WTC11 (cell line): ENCODE measurements around the gene AGO4. TPM values are rescaled to one million over a fixed set of nuclear protein-coding genes. Genes with fewer than 3 reads are reported as not detected.

ENCODE experiments used
- ATAC-seq: fragments of 200-7000 bp; cut with Tn5 transposase; 2 replicates; pipeline ENCODE4 v1.10.0; 2021; ENCODE audit warnings: mild to moderate bottlenecking, moderate library complexity
- CTCF ChIA-PET: fragments of 300-600 bp; sonication (Branson Sonifier 250); formaldehyde crosslinking; loops from one replicate; lab custom pipeline; 2021; ENCODE audit warnings: antibody characterized with exemption; lab: Charles Lee
- POLR2A ChIA-PET: fragments of 350-600 bp; sonication (Branson Sonifier 250); formaldehyde crosslinking; loops from one replicate; lab custom pipeline; 2021; ENCODE audit warnings: antibody characterized with exemption; lab: Charles Lee
- DNase-seq: peaks from one replicate; pipeline ENCODE4 v3.0.0; 2021; ENCODE audit warnings: low spot score
- H3K27ac Mint-ChIP-seq: 2 replicates; pipeline ENCODE4 v1.8.0; 2021; ENCODE audit warnings: mixed read lengths
- H3K27me3 Mint-ChIP-seq: 2 replicates; pipeline ENCODE4 v1.8.0; 2021; ENCODE audit warnings: low read depth, mild to moderate bottlenecking, moderate library complexity, mixed read lengths
- H3K36me3 Mint-ChIP-seq: 2 replicates; pipeline ENCODE4 v1.8.0; 2021; ENCODE audit warnings: mixed read lengths
- H3K4me1 Mint-ChIP-seq: 2 replicates; pipeline ENCODE4 v1.8.0; 2022; ENCODE audit warnings: mixed read lengths
- H3K4me3 Mint-ChIP-seq: 2 replicates; pipeline ENCODE4 v1.8.0; 2021; ENCODE audit warnings: mild to moderate bottlenecking, moderate library complexity, mixed read lengths
- H3K9me3 Mint-ChIP-seq: 2 replicates; pipeline ENCODE4 v1.8.0; 2021; ENCODE audit warnings: mixed read lengths
- CBFB ChIP-seq: sonication (generic); formaldehyde crosslinking; IDR thresholded peaks from 2 replicates; pipeline ENCODE4 v1.8.1; 2022; ENCODE audit warnings: mild to moderate bottlenecking, low read depth, missing genetic modification reagents
- CREB1 ChIP-seq: sonication (generic); formaldehyde crosslinking; IDR thresholded peaks from 2 replicates; pipeline ENCODE4 v1.8.0; 2023; ENCODE audit warnings: mild to moderate bottlenecking, missing genetic modification reagents
- ESRRA ChIP-seq: sonication (generic); formaldehyde crosslinking; IDR thresholded peaks from 2 replicates; pipeline ENCODE4 v1.8.1; 2022; ENCODE audit warnings: mild to moderate bottlenecking, missing genetic modification reagents, borderline replicate concordance
- ETV6 ChIP-seq: sonication (generic); formaldehyde crosslinking; IDR thresholded peaks from 2 replicates; pipeline ENCODE4 v1.8.1; 2022; ENCODE audit warnings: mild to moderate bottlenecking, missing genetic modification reagents
- HMGA2 ChIP-seq: fragments of 250-450 bp; sonication (Bioruptor Pico); IDR thresholded peaks from 2 replicates; pipeline ENCODE4 v1.4.0; 2021; ENCODE audit warnings: mild to moderate bottlenecking, moderate library complexity
- IRF2 ChIP-seq: sonication (generic); formaldehyde crosslinking; IDR thresholded peaks from 2 replicates; pipeline ENCODE4 v1.8.0; 2022; ENCODE audit warnings: low read depth, missing genetic modification reagents, borderline replicate concordance
- KAT7 ChIP-seq: sonication (generic); formaldehyde crosslinking; IDR thresholded peaks from 2 replicates; pipeline ENCODE4 v1.8.1; 2023; ENCODE audit warnings: missing genetic modification reagents, mild to moderate bottlenecking, borderline replicate concordance
- MYBL2 ChIP-seq: sonication (generic); formaldehyde crosslinking; IDR thresholded peaks from 2 replicates; pipeline ENCODE4 v1.8.1; 2023; ENCODE audit warnings: mild to moderate bottlenecking, moderate library complexity, missing genetic modification reagents
- NFATC4 ChIP-seq: fragments of 250-450 bp; sonication (Bioruptor Pico); IDR thresholded peaks from 2 replicates; pipeline ENCODE4 v1.9.0; 2021; ENCODE audit warnings: mild to moderate bottlenecking
- SMAD4 ChIP-seq: sonication (generic); formaldehyde crosslinking; IDR thresholded peaks from 2 replicates; pipeline ENCODE4 v1.8.0; 2022; ENCODE audit warnings: mild to moderate bottlenecking, missing genetic modification reagents
- SP1 ChIP-seq: sonication (generic); formaldehyde crosslinking; conservative IDR thresholded peaks from 2 replicates; pipeline ENCODE4 v1.8.1; 2022; ENCODE audit warnings: missing genetic modification reagents
- ZNF416 ChIP-seq: fragments of 250-450 bp; sonication (Bioruptor Pico); IDR thresholded peaks from 2 replicates; pipeline ENCODE4 v1.9.0; 2021; ENCODE audit warnings: mild to moderate bottlenecking, inconsistent platforms
- ZNF423 ChIP-seq: fragments of 250-450 bp; sonication (Bioruptor Pico); IDR thresholded peaks from 2 replicates; pipeline ENCODE4 v2.1.2; 2022; ENCODE audit warnings: mild to moderate bottlenecking, moderate library complexity
- total RNA-seq: library from RNA; stranded (reverse); gene quantifications from 3 replicates; pipeline ENCODE4 v1.2.3, GENCODE V29; 2021
- TF ChIP-seq, protein P1 (sequence below): sonication (generic); formaldehyde crosslinking; IDR thresholded peaks from 2 replicates; pipeline ENCODE4 v1.8.1; 2023; ENCODE audit warnings: mild to moderate bottlenecking, missing genetic modification reagents
- TF ChIP-seq, protein P2 (sequence below): sonication (generic); formaldehyde crosslinking; IDR thresholded peaks from 2 replicates; pipeline ENCODE4 v1.8.0; 2022; ENCODE audit warnings: mild to moderate bottlenecking, missing genetic modification reagents
- TF ChIP-seq, protein P3 (sequence below): sonication (generic); formaldehyde crosslinking; IDR thresholded peaks from 2 replicates; pipeline ENCODE4 v1.8.1; 2023; ENCODE audit warnings: mild to moderate bottlenecking, missing genetic modification reagents
- TF ChIP-seq, protein P4 (sequence below): sonication (generic); formaldehyde crosslinking; IDR thresholded peaks from 2 replicates; pipeline ENCODE4 v1.8.0; 2023; ENCODE audit warnings: missing genetic modification reagents
- TF ChIP-seq, protein P5 (sequence below): sonication (generic); formaldehyde crosslinking; IDR thresholded peaks from 2 replicates; pipeline ENCODE4 v1.8.1; 2023; ENCODE audit warnings: mild to moderate bottlenecking, missing genetic modification reagents, borderline replicate concordance
- TF ChIP-seq, protein P6 (sequence below): sonication (generic); formaldehyde crosslinking; conservative IDR thresholded peaks from 2 replicates; pipeline ENCODE4 v1.8.1; 2023; ENCODE audit warnings: mild to moderate bottlenecking, low read depth, missing genetic modification reagents, moderate library complexity

Gene AGO4
- total RNA-seq, 1 experiment from 2014 or later, result 8.7 TPM

DNA sequence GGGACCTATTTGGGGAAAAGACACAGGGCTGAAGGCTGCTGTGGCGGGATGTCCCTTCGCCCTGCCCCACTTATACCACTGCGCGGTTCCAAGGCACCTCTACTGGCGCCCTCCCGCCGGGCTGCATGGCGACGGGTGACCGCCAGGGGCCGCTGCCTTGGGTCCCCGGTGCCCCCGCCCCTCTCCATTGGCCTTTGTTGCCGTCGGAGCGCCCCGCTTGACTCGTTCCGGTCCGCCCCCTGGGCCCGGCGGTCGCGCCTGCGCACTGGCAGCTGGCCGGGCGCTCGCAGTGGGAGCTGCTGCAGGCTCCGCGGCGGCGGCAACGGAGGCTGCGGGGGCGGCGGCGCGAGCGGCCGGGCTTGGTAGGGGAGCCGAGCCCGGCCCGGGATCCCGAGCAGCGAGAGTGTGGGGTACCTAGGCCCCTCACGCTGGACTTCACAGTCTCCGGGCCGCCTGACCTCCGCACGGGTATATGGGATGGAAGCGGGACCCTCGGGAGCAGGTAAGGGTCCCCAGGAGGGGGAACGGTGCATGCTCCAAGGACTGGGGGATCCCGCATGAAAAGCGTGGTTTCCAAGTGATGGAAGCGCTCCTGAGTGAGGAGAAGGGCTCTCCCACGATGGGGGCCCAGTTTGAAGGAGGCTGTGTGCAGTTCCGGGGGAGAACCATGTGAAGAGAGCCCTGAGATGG is 75.3 kb downstream of the AGO4 start, which contains the start of gene AGO1 (continued):
- no peak for TF ChIP-seq SMAD4 (CRISPR knock-in tag)
- TF ChIP-seq, protein P1, sequence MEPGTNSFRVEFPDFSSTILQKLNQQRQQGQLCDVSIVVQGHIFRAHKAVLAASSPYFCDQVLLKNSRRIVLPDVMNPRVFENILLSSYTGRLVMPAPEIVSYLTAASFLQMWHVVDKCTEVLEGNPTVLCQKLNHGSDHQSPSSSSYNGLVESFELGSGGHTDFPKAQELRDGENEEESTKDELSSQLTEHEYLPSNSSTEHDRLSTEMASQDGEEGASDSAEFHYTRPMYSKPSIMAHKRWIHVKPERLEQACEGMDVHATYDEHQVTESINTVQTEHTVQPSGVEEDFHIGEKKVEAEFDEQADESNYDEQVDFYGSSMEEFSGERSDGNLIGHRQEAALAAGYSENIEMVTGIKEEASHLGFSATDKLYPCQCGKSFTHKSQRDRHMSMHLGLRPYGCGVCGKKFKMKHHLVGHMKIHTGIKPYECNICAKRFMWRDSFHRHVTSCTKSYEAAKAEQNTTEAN (CRISPR knock-in tag), result no peak
- TF ChIP-seq CREB1 (CRISPR knock-in tag), result no peak
- TF ChIP-seq ETV6, result 0 out of 2 replicates have a peak, but pooled peaks have one; percentile 73
- TF ChIP-seq SP1 (CRISPR knock-in tag), result peak; percentile 89
- TF ChIP-seq, protein P2, sequence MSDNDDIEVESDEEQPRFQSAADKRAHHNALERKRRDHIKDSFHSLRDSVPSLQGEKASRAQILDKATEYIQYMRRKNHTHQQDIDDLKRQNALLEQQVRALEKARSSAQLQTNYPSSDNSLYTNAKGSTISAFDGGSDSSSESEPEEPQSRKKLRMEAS (CRISPR knock-in tag), result 0 out of 2 replicates have a peak, but pooled peaks have one; percentile 32
- TF ChIP-seq ZNF416 (CRISPR knock-in tag), result no peak
- TF ChIP-seq, protein P3, sequence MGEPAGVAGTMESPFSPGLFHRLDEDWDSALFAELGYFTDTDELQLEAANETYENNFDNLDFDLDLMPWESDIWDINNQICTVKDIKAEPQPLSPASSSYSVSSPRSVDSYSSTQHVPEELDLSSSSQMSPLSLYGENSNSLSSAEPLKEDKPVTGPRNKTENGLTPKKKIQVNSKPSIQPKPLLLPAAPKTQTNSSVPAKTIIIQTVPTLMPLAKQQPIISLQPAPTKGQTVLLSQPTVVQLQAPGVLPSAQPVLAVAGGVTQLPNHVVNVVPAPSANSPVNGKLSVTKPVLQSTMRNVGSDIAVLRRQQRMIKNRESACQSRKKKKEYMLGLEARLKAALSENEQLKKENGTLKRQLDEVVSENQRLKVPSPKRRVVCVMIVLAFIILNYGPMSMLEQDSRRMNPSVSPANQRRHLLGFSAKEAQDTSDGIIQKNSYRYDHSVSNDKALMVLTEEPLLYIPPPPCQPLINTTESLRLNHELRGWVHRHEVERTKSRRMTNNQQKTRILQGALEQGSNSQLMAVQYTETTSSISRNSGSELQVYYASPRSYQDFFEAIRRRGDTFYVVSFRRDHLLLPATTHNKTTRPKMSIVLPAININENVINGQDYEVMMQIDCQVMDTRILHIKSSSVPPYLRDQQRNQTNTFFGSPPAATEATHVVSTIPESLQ, result no peak
- no peak for TF ChIP-seq IRF2 (CRISPR knock-in tag)

GRCh38 chr1:35883635-35884101 is 75.9 kb downstream of the AGO4 start:
- TF ChIP-seq MYBL2 (CRISPR knock-in tag) (0 out of 2 replicates have a peak, but pooled peaks have one; percentile 1), ESRRA (CRISPR knock-in tag) (0 out of 2 replicates have a peak, but pooled peaks have one; percentile 5), CBFB (CRISPR knock-in tag) (no peak), SP1 (CRISPR knock-in tag) (0 out of 2 replicates have a peak, but pooled peaks have one; percentile 28), NFATC4 (CRISPR knock-in tag) (no peak), HMGA2 (CRISPR knock-in tag) (no peak), KAT7 (CRISPR knock-in tag) (peak; percentile 70; the same call in 1 of the 2 replicates), ZNF423 (CRISPR knock-in tag) (peak; percentile 69)
- TF ChIP-seq, protein P4, sequence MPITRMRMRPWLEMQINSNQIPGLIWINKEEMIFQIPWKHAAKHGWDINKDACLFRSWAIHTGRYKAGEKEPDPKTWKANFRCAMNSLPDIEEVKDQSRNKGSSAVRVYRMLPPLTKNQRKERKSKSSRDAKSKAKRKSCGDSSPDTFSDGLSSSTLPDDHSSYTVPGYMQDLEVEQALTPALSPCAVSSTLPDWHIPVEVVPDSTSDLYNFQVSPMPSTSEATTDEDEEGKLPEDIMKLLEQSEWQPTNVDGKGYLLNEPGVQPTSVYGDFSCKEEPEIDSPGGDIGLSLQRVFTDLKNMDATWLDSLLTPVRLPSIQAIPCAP (CRISPR knock-in tag), result no peak
- TF ChIP-seq, protein P5, sequence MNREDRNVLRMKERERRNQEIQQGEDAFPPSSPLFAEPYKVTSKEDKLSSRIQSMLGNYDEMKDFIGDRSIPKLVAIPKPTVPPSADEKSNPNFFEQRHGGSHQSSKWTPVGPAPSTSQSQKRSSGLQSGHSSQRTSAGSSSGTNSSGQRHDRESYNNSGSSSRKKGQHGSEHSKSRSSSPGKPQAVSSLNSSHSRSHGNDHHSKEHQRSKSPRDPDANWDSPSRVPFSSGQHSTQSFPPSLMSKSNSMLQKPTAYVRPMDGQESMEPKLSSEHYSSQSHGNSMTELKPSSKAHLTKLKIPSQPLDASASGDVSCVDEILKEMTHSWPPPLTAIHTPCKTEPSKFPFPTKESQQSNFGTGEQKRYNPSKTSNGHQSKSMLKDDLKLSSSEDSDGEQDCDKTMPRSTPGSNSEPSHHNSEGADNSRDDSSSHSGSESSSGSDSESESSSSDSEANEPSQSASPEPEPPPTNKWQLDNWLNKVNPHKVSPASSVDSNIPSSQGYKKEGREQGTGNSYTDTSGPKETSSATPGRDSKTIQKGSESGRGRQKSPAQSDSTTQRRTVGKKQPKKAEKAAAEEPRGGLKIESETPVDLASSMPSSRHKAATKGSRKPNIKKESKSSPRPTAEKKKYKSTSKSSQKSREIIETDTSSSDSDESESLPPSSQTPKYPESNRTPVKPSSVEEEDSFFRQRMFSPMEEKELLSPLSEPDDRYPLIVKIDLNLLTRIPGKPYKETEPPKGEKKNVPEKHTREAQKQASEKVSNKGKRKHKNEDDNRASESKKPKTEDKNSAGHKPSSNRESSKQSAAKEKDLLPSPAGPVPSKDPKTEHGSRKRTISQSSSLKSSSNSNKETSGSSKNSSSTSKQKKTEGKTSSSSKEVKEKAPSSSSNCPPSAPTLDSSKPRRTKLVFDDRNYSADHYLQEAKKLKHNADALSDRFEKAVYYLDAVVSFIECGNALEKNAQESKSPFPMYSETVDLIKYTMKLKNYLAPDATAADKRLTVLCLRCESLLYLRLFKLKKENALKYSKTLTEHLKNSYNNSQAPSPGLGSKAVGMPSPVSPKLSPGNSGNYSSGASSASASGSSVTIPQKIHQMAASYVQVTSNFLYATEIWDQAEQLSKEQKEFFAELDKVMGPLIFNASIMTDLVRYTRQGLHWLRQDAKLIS (CRISPR knock-in tag), result no peak
- TF ChIP-seq, protein P6, sequence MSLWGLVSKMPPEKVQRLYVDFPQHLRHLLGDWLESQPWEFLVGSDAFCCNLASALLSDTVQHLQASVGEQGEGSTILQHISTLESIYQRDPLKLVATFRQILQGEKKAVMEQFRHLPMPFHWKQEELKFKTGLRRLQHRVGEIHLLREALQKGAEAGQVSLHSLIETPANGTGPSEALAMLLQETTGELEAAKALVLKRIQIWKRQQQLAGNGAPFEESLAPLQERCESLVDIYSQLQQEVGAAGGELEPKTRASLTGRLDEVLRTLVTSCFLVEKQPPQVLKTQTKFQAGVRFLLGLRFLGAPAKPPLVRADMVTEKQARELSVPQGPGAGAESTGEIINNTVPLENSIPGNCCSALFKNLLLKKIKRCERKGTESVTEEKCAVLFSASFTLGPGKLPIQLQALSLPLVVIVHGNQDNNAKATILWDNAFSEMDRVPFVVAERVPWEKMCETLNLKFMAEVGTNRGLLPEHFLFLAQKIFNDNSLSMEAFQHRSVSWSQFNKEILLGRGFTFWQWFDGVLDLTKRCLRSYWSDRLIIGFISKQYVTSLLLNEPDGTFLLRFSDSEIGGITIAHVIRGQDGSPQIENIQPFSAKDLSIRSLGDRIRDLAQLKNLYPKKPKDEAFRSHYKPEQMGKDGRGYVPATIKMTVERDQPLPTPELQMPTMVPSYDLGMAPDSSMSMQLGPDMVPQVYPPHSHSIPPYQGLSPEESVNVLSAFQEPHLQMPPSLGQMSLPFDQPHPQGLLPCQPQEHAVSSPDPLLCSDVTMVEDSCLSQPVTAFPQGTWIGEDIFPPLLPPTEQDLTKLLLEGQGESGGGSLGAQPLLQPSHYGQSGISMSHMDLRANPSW (CRISPR knock-in tag), result no peak
- TF ChIP-seq, protein P2 (CRISPR knock-in tag), result peak; percentile 35; the same call in 1 of the 2 replicates
- Mint-ChIP-seq H3K4me3 (peak overlapping the region; percentile 96), H3K27ac (peak overlapping the region; percentile 94), H3K27me3 (no peaks in the 10 kb centered on the region), H3K9me3 (no peaks in the 10 kb centered on the region), H3K36me3 (peaks cover 4% of the 10 kb centered on the region), H3K4me1 (peaks cover 50% of the 10 kb centered on the region)
- ChIA-PET CTCF (interaction anchor here (0.5 to 2.9 kb wide), 40 partner anchors 8 to 586 kb away, joined by 3 to 16 read pairs (median 4); partner anchors contain the start of genes AGO3, CLSPN, TEKT2 and TRAPPC3), POLR2A (interaction anchor here (0.6 to 1.2 kb wide), 4 partner anchors 24 to 305 kb away, joined by 3 to 7 read pairs (median 4); partner anchors contain the start of gene CLSPN)
- DNase-seq (peak; percentile 84), ATAC-seq (peak; percentile 37)
